ENCODE measurements around the gene XPO1.

XPO1 gene

GRCh38 chr2:61465045-61465444 lies 73.1 kb downstream of the XPO1 start:
- no peak for TF ChIP-seq CREB1 (IDR thresholded peaks at IDR 0.05; ENCODE audit: low read depth)
- no peak for TF ChIP-seq ZBTB7A (IDR thresholded peaks at IDR 0.05; ENCODE audit: low read depth)
- no peak for TF ChIP-seq EP300 (IDR thresholded peaks at IDR 0.05; ENCODE audit: borderline replicate concordance)
- no peak for TF ChIP-seq RAD21 (IDR thresholded peaks at IDR 0.05; ENCODE audit: low read depth)
- no peak for TF ChIP-seq YY1 (IDR thresholded peaks at IDR 0.05; ENCODE audit: low read depth)
- no peak for TF ChIP-seq TAF1 (IDR thresholded peaks at IDR 0.05; ENCODE audit: low read depth)
- no peak for TF ChIP-seq USF1 (IDR thresholded peaks at IDR 0.05)
- TF ChIP-seq EGR1 (IDR thresholded peaks at IDR 0.05), result no peak
- TF ChIP-seq REST (IDR thresholded peaks at IDR 0.05; ENCODE audit: low read depth), result no peak
- TF ChIP-seq TEAD4 (IDR thresholded peaks at IDR 0.05), result no peak
- no peak for TF ChIP-seq MAX (IDR thresholded peaks at IDR 0.05)
- no peak for TF ChIP-seq FOXM1 (IDR thresholded peaks at IDR 0.05; ENCODE audit: borderline replicate concordance, low read depth)
- no peak for TF ChIP-seq TCF12 (IDR thresholded peaks at IDR 0.05; ENCODE audit: low read depth)
- no peak for TF ChIP-seq CEBPB (IDR thresholded peaks at IDR 0.05)
- no peak for TF ChIP-seq NFIC (IDR thresholded peaks at IDR 0.05)

- TF ChIP-seq MAX (IDR thresholded peaks at IDR 0.05), result no peak
- no peak for TF ChIP-seq CEBPB (IDR thresholded peaks at IDR 0.05)
- TF ChIP-seq TCF12 (IDR thresholded peaks at IDR 0.05; ENCODE audit: low read depth), result no peak
- no peak for TF ChIP-seq NFIC (IDR thresholded peaks at IDR 0.05)
- TF ChIP-seq RAD21 (IDR thresholded peaks at IDR 0.05; ENCODE audit: low read depth), result no peak
- TF ChIP-seq YY1 (IDR thresholded peaks at IDR 0.05; ENCODE audit: low read depth), result no peak
- TF ChIP-seq USF1 (IDR thresholded peaks at IDR 0.05), result no peak
- TF ChIP-seq CREB1 (IDR thresholded peaks at IDR 0.05; ENCODE audit: low read depth), result no peak
- TF ChIP-seq ZBTB7A (IDR thresholded peaks at IDR 0.05; ENCODE audit: low read depth), result no peak
- TF ChIP-seq EP300 (IDR thresholded peaks at IDR 0.05; ENCODE audit: borderline replicate concordance), result no peak
These were observed 74.2 kb downstream of the XPO1 start for GRCh38 chr2:61463769-61464475.

GRCh38 chr2:61461404-61461803 lies 76.8 kb downstream of the XPO1 start:
- TF ChIP-seq RAD21 (IDR thresholded peaks at IDR 0.05; ENCODE audit: low read depth) (no peak), FOXM1 (IDR thresholded peaks at IDR 0.05; ENCODE audit: borderline replicate concordance, low read depth) (no peak), YY1 (IDR thresholded peaks at IDR 0.05; ENCODE audit: low read depth) (no peak), REST (IDR thresholded peaks at IDR 0.05; ENCODE audit: low read depth) (no peak), CREB1 (IDR thresholded peaks at IDR 0.05; ENCODE audit: low read depth) (no peak), MAX (IDR thresholded peaks at IDR 0.05) (no peak), ZBTB7A (IDR thresholded peaks at IDR 0.05; ENCODE audit: low read depth) (no peak), NFIC (IDR thresholded peaks at IDR 0.05) (no peak), EGR1 (IDR thresholded peaks at IDR 0.05) (no peak), TEAD4 (IDR thresholded peaks at IDR 0.05) (no peak), TCF12 (IDR thresholded peaks at IDR 0.05; ENCODE audit: low read depth) (no peak), USF1 (IDR thresholded peaks at IDR 0.05) (no peak), TAF1 (IDR thresholded peaks at IDR 0.05; ENCODE audit: low read depth) (no peak), CEBPB (IDR thresholded peaks at IDR 0.05) (no peak), EP300 (IDR thresholded peaks at IDR 0.05; ENCODE audit: borderline replicate concordance) (no peak)

GRCh38 chr2:61460163-61460562 lies 78.0 kb downstream of the XPO1 start:
- TF ChIP-seq ZBTB7A (IDR thresholded peaks at IDR 0.05; ENCODE audit: low read depth) (no peak), USF1 (IDR thresholded peaks at IDR 0.05) (no peak), YY1 (IDR thresholded peaks at IDR 0.05; ENCODE audit: low read depth) (no peak), REST (IDR thresholded peaks at IDR 0.05; ENCODE audit: low read depth) (no peak), FOXM1 (IDR thresholded peaks at IDR 0.05; ENCODE audit: borderline replicate concordance, low read depth) (no peak), CEBPB (IDR thresholded peaks at IDR 0.05) (no peak), RAD21 (IDR thresholded peaks at IDR 0.05; ENCODE audit: low read depth) (no peak), TEAD4 (IDR thresholded peaks at IDR 0.05) (no peak), TCF12 (IDR thresholded peaks at IDR 0.05; ENCODE audit: low read depth) (no peak), EP300 (IDR thresholded peaks at IDR 0.05; ENCODE audit: borderline replicate concordance) (no peak)

Data from Ishikawa (cell line).